ENCODE data around the gene MYLK.

The MYLK gene

DNA sequence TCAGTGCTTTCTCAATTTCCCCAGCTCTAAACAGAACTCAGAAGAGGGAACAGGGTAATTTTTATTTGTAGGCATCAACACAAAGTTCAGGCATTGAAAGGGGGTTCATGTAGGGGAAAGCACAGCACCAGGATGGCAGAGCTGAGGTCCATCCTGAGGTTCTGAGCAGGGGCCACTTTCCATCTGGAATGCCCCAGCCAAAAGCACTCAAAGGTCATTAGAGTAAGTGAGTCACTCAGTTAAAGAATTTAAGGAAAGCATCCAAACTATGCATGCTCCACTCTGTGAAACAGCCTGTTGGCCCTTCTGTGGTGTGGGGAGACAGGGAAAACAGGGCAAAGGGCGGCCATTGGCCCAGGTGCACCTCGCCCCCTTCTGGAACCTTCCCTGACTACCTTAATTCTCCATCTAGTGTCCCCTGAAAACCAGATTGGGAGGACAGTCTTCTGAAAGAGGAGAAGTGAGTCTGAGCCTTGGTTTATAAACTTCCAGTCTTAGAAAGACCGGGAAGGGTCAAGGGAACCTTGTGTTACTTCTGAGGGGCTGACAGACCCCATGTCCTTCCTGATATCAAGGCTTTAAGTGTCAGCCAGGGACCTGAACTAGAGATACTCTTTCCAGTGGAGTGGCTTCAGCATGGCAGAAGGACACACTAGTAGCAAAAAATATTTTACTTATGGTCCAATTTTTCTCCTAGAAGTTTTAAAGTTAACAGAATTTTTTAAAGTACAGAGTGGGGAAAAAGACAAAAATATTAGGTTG is 133.3 kb downstream of the MYLK start:
- Histone ChIP-seq H3K9me2 (ENCODE audit: low read depth, low read length) (no peaks in the 10 kb centered on the region), H3K27ac (ENCODE audit: low read depth, low read length, poor library complexity, severe bottlenecking) (no peak overlapping the region), H3K9me3 (ENCODE audit: low read length) (no peaks in the 10 kb centered on the region), H3K27me3 (ENCODE audit: insufficient read depth, low read length) (no peaks in the 10 kb centered on the region), H3K79me2 (ENCODE audit: insufficient read depth, low read length) (no peaks in the 10 kb centered on the region), H3K4me2 (ENCODE audit: low read length) (no peak overlapping the region), H3K4me1 (ENCODE audit: insufficient read depth, low read length, severe bottlenecking) (no peaks in the 10 kb centered on the region), H3K36me3 (ENCODE audit: insufficient read depth, low read length) (no peaks in the 10 kb centered on the region), H2AFZ (ENCODE audit: low read length) (no peak overlapping the region), H3K9ac (ENCODE audit: low read length) (no peak overlapping the region), H3F3A (ENCODE audit: insufficient read depth, low read length) (no peaks in the 10 kb centered on the region), H4K20me1 (ENCODE audit: insufficient read depth, low read length) (no peaks in the 10 kb centered on the region), H3K4me3 (ENCODE audit: low read depth, low read length, poor library complexity, severe bottlenecking) (no peak overlapping the region)
- TF ChIP-seq, protein P1, sequence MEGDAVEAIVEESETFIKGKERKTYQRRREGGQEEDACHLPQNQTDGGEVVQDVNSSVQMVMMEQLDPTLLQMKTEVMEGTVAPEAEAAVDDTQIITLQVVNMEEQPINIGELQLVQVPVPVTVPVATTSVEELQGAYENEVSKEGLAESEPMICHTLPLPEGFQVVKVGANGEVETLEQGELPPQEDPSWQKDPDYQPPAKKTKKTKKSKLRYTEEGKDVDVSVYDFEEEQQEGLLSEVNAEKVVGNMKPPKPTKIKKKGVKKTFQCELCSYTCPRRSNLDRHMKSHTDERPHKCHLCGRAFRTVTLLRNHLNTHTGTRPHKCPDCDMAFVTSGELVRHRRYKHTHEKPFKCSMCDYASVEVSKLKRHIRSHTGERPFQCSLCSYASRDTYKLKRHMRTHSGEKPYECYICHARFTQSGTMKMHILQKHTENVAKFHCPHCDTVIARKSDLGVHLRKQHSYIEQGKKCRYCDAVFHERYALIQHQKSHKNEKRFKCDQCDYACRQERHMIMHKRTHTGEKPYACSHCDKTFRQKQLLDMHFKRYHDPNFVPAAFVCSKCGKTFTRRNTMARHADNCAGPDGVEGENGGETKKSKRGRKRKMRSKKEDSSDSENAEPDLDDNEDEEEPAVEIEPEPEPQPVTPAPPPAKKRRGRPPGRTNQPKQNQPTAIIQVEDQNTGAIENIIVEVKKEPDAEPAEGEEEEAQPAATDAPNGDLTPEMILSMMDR (IDR thresholded peaks at IDR 0.05; ENCODE audit: low read length) = no peak
- no peak for TF ChIP-seq EZH2 (IDR thresholded peaks at IDR 0.05; ENCODE audit: borderline replicate concordance, low read length)

DNA sequence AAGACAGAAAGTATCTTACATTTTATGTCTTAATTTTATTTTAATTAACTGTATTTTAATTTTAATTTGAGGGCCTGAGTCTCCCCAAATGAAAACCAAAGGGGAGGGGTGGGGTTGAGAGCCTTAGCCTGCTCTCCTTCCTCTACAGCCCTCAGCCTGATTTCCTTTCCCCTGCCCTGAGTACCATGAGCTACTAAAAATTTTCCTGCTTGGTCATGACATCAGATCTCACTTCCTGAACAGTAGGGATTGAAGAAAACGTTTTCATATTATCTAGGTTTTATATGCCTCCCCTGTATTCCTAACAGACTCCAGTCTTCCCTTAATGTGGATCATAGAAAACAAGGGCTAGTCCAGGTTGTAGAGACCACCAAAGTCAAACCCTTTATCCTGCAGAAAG is 133.9 kb downstream of the MYLK start:
- Histone ChIP-seq H3K4me1 (ENCODE audit: insufficient read depth, low read length, severe bottlenecking) (no peaks in the 10 kb centered on the region), H3K36me3 (ENCODE audit: insufficient read depth, low read length) (no peaks in the 10 kb centered on the region), H3K79me2 (ENCODE audit: insufficient read depth, low read length) (no peaks in the 10 kb centered on the region), H3K4me3 (ENCODE audit: low read depth, low read length, poor library complexity, severe bottlenecking) (no peak overlapping the region), H3K9me3 (ENCODE audit: low read length) (no peaks in the 10 kb centered on the region), H2AFZ (ENCODE audit: low read length) (no peak overlapping the region), H3F3A (ENCODE audit: insufficient read depth, low read length) (no peaks in the 10 kb centered on the region), H3K4me2 (ENCODE audit: low read length) (no peak overlapping the region), H4K20me1 (ENCODE audit: insufficient read depth, low read length) (no peaks in the 10 kb centered on the region), H3K9ac (ENCODE audit: low read length) (no peak overlapping the region), H3K9me2 (ENCODE audit: low read depth, low read length) (no peaks in the 10 kb centered on the region), H3K27ac (ENCODE audit: low read depth, low read length, poor library complexity, severe bottlenecking) (no peak overlapping the region), H3K27me3 (ENCODE audit: insufficient read depth, low read length) (no peaks in the 10 kb centered on the region)
- TF ChIP-seq, protein P1 (IDR thresholded peaks at IDR 0.05; ENCODE audit: low read length) = no peak
- TF ChIP-seq EZH2 (IDR thresholded peaks at IDR 0.05; ENCODE audit: borderline replicate concordance, low read length) = no peak

- H3K9ac ChIP-seq (ENCODE audit: low read length) = no peak overlapping the region
- H3K36me3 ChIP-seq (ENCODE audit: insufficient read depth, low read length) = no peaks in the 10 kb centered on the region
- no peaks in the 10 kb centered on the region for H3K9me3 ChIP-seq (ENCODE audit: low read length)
- H3K27me3 ChIP-seq (ENCODE audit: insufficient read depth, low read length) = no peaks in the 10 kb centered on the region
- H2AFZ ChIP-seq (ENCODE audit: low read length) = no peak overlapping the region
- H3K4me1 ChIP-seq (ENCODE audit: insufficient read depth, low read length, severe bottlenecking) = no peaks in the 10 kb centered on the region
- H3F3A ChIP-seq (ENCODE audit: insufficient read depth, low read length) = no peaks in the 10 kb centered on the region
- H3K4me3 ChIP-seq (ENCODE audit: low read depth, low read length, poor library complexity, severe bottlenecking) = no peak overlapping the region
- H4K20me1 ChIP-seq (ENCODE audit: insufficient read depth, low read length) = no peaks in the 10 kb centered on the region
- TF ChIP-seq, protein P1 (IDR thresholded peaks at IDR 0.05; ENCODE audit: low read length) = no peak
- no peak for TF ChIP-seq EZH2 (IDR thresholded peaks at IDR 0.05; ENCODE audit: borderline replicate concordance, low read length)
- no peak overlapping the region for H3K27ac ChIP-seq (ENCODE audit: low read depth, low read length, poor library complexity, severe bottlenecking)
- H3K9me2 ChIP-seq (ENCODE audit: low read depth, low read length) = no peaks in the 10 kb centered on the region
- H3K4me2 ChIP-seq (ENCODE audit: low read length) = no peak overlapping the region
- no peaks in the 10 kb centered on the region for H3K79me2 ChIP-seq (ENCODE audit: insufficient read depth, low read length)
Observed at GRCh38 chr3:123749711-123750110, 134.4 kb downstream of the MYLK start.

Measured in OCI-LY1 (cell line).